Dermis lymphatic vessel endothelial cell (primary cell): ENCODE results near the gene DUSP10. TPM values are rescaled to one million over a fixed set of nuclear protein-coding genes. Genes with fewer than 3 reads are reported as not detected.

Experiments used
- total RNA-seq: library from RNA; depleted of rRNA; stranded (reverse); fragments of >200 nt; gene quantifications from 2 replicates; pipeline ENCODE4 v1.2.1, GENCODE V29; 2014

Gene DUSP10
- 5.7 and 7.6 TPM in 2 replicates for total RNA-seq

GRCh38 chr1:221741703-221742554 lies at the start of gene DUSP10:
Gene DUSP10, minus strand, starts transcription at chr1:221742089. Its CDS starts 2,345 bp downstream, at chr1:221739744.

